Measurements from ENCODE around the gene JMJD1C. TPM values are rescaled to one million over a fixed set of nuclear protein-coding genes. Genes with fewer than 3 reads are reported as not detected.

JMJD1C gene
- total RNA-seq, 1 donor from 2014 or later: 62.6 TPM

GRCh38 chr10:63466144-63466935 lies 563 bp upstream of the JMJD1C start:
- Mint-ChIP-seq H3K4me3 (peak overlapping the region; percentile 98), H3K36me3 (no peaks in the 10 kb centered on the region), H3K27ac (peak overlapping the region; percentile 95), H3K4me1 (ENCODE audit: unreplicated experiment) (peaks cover 17% of the 10 kb centered on the region), H3K9me3 (no peaks in the 10 kb centered on the region), H3K27me3 (peaks cover 3% of the 10 kb centered on the region)
- no peak for DNase-seq (ENCODE audit: extremely low spot score, unreplicated experiment)
- TF ChIP-seq CTCF (conservative IDR thresholded peaks at IDR 0.05): no peak

GRCh38 chr10:63464402-63465292 lies 1.1 kb downstream of the JMJD1C start:
- peaks cover 3% of the 10 kb centered on the region for H3K27me3 Mint-ChIP-seq
- H3K4me3 Mint-ChIP-seq: peak overlapping the region; percentile 98

GRCh38 chr10:63462442-63462841 lies 3.3 kb downstream of the JMJD1C start:
- Mint-ChIP-seq H3K4me3 (peak overlapping the region; percentile 9), H3K27ac (no peak overlapping the region), H3K36me3 (no peaks in the 10 kb centered on the region), H3K27me3 (peaks cover 3% of the 10 kb centered on the region), H3K4me1 (ENCODE audit: unreplicated experiment) (peaks cover 14% of the 10 kb centered on the region), H3K9me3 (no peaks in the 10 kb centered on the region)
- TF ChIP-seq CTCF (conservative IDR thresholded peaks at IDR 0.05): no peak
- DNase-seq (ENCODE audit: extremely low spot score, unreplicated experiment): no peak

More at GRCh38 chr10:63464402-63465292, 1.1 kb downstream of the JMJD1C start:
- Mint-ChIP-seq H3K36me3 (no peaks in the 10 kb centered on the region), H3K9me3 (no peaks in the 10 kb centered on the region), H3K27ac (peak overlapping the region; percentile 95), H3K4me1 (ENCODE audit: unreplicated experiment) (peaks cover 22% of the 10 kb centered on the region)
- no peak for DNase-seq (ENCODE audit: extremely low spot score, unreplicated experiment)
- TF ChIP-seq CTCF (conservative IDR thresholded peaks at IDR 0.05): no peak

- no peaks in the 10 kb centered on the region for H3K27me3 Mint-ChIP-seq
- H3K27ac Mint-ChIP-seq: no peak overlapping the region
- H3K9me3 Mint-ChIP-seq: no peaks in the 10 kb centered on the region
- TF ChIP-seq CTCF (conservative IDR thresholded peaks at IDR 0.05): no peak
- H3K4me3 Mint-ChIP-seq: no peak overlapping the region
- peaks cover 4% of the 10 kb centered on the region for H3K36me3 Mint-ChIP-seq
- peaks cover 15% of the 10 kb centered on the region for H3K4me1 Mint-ChIP-seq (ENCODE audit: unreplicated experiment)
- no peak for DNase-seq (ENCODE audit: extremely low spot score, unreplicated experiment)
Observed at GRCh38 chr10:63458177-63458576, 7.6 kb downstream of the JMJD1C start.

- Mint-ChIP-seq H3K27ac (no peak overlapping the region), H3K27me3 (no peaks in the 10 kb centered on the region), H3K36me3 (peaks cover 5% of the 10 kb centered on the region), H3K9me3 (no peaks in the 10 kb centered on the region), H3K4me1 (ENCODE audit: unreplicated experiment) (peaks cover 15% of the 10 kb centered on the region), H3K4me3 (no peak overlapping the region)
- no peak for DNase-seq (ENCODE audit: extremely low spot score, unreplicated experiment)
- no peak for TF ChIP-seq CTCF (conservative IDR thresholded peaks at IDR 0.05)
Observed at GRCh38 chr10:63457594-63457993, 8.2 kb downstream of the JMJD1C start.
